K562 (cell line): ENCODE data around the gene FASTK. TPM values are rescaled to one million over a fixed set of nuclear protein-coding genes. Genes with fewer than 3 reads are reported as not detected.
A peak's percentile ranks its signal among the peaks of the same experiment; 100 is the strongest.

ENCODE experiments used
- ATAC-seq: fragments of 200-7000 bp; cut with Tn5 transposase; 3 replicates; pipeline ENCODE4 v1.9.1; 2020; ENCODE audit warnings: moderate library complexity
- BruUV-seq: library from RNA; stranded (reverse); fragments of 400-500 nt; replicated peaks from 2 replicates; lab custom pipeline; 2021; lab: Mats Ljungman, UMichigan
- CTCF ChIA-PET: fragments of 300-600 bp; formaldehyde crosslinking; extraction: SDS; loops from one replicate; lab custom pipeline; 2021; ENCODE audit warnings: low intra/inter-chr PET ratio; lab: Yijun Ruan, JAX
- POLR2A ChIA-PET: fragments of 300-600, 350-650 bp; sonication (Branson Sonifier 250); formaldehyde crosslinking; extraction: SDS; loops from one replicate; lab custom pipeline; 2021; ENCODE audit warnings: antibody characterized with exemption, inconsistent platforms; lab: Yijun Ruan, JAX
- DNase-seq, 4 experiments: peaks; one replicate each; pipeline versions ENCODE4 v3.0.0 to v3.0.0-alpha.2; 2011 to 2018; ENCODE audit warnings: low spot score in 3 of 4, mixed read lengths in 3 of 4; ENCODE audit errors: extremely low read depth in 1 of 4
- FAIRE-seq: peaks from 2 replicates; lab custom pipeline; 2011; peaks lifted over from hg19 to GRCh38; lab: Jason Lieb, UNC
- H2AFZ ChIP-seq: 2 replicates; pipeline ENCODE4 v1.6.0; 2011; ENCODE audit warnings: low read depth, low read length, control low read depth, inconsistent platforms
- H3K27ac ChIP-seq: fragments of 200-600 bp; 3 replicates; pipeline ENCODE4 v1.8.0; 2011; ENCODE audit warnings: low read depth, mild to moderate bottlenecking, control low read depth, inconsistent platforms, low read length, moderate library complexity, mixed read lengths; ENCODE audit errors: extremely low read depth
- H3K27me3 ChIP-seq, 2 experiments: fragments of 300-600 bp in 1 of 2; 2 replicates in 1 of 2; 3 replicates in 1 of 2; pipeline versions ENCODE4 v1.6.0 to v1.8.0; 2011; ENCODE audit warnings: inconsistent platforms in 2 of 2, low read length in 2 of 2, mild to moderate bottlenecking in 1 of 2, mixed read lengths in 1 of 2, moderate library complexity in 1 of 2; ENCODE audit not compliant: control insufficient read depth in 2 of 2, insufficient read depth in 2 of 2
- H3K36me3 ChIP-seq: fragments of 300-600 bp; 3 replicates; pipeline ENCODE4 v1.8.0; 2011; ENCODE audit warnings: mild to moderate bottlenecking, low read length, inconsistent platforms; ENCODE audit not compliant: control insufficient read depth, insufficient read depth
- H3K4me1 ChIP-seq, 2 experiments: fragments of 200-600 bp in 1 of 2; replicated peaks in 1 of 2; 2 replicates in 1 of 2; 3 replicates in 1 of 2; pipeline versions ENCODE4 v1.5.1 to v1.8.0; 2011; ENCODE audit warnings: inconsistent platforms in 2 of 2, low read length in 2 of 2, mild to moderate bottlenecking in 1 of 2, mixed read lengths in 1 of 2, moderate library complexity in 1 of 2; ENCODE audit not compliant: control insufficient read depth in 2 of 2, insufficient read depth in 2 of 2
- H3K4me2 ChIP-seq: 2 replicates; pipeline ENCODE4 v1.6.1; 2011; ENCODE audit warnings: low read length, control low read depth, inconsistent platforms, mixed read lengths; ENCODE audit not compliant: insufficient read depth
- H3K4me3 ChIP-seq: fragments of 200-600 bp; sonication (generic), shearing (Covaris generic); 2 replicates; pipeline ENCODE4 v1.5.1; 2016; ENCODE audit warnings: control low read depth, inconsistent platforms
- H3K79me2 ChIP-seq: fragments of 200-600 bp; 3 replicates; pipeline ENCODE4 v1.8.0; 2011; ENCODE audit warnings: low read length, inconsistent platforms; ENCODE audit not compliant: control insufficient read depth, insufficient read depth
- H3K9ac ChIP-seq, 2 experiments: 2 replicates each; pipeline versions ENCODE4 v1.6.0 to v1.6.1; 2011; ENCODE audit warnings: low read depth in 2 of 2, low read length in 2 of 2, control low read depth in 1 of 2, inconsistent platforms in 1 of 2, mild to moderate bottlenecking in 1 of 2, mixed read lengths in 1 of 2; ENCODE audit not compliant: insufficient read depth in 1 of 2
- H3K9me1 ChIP-seq: one replicate; pipeline ENCODE4 v1.6.0; 2011; ENCODE audit warnings: inconsistent platforms, mild to moderate bottlenecking, low read length, moderate library complexity; ENCODE audit not compliant: control insufficient read depth, insufficient read depth
- H3K9me3 ChIP-seq: replicated peaks from 2 replicates; pipeline ENCODE4 v1.5.1; 2011; ENCODE audit warnings: low read depth, low read length, inconsistent platforms; ENCODE audit not compliant: control insufficient read depth, insufficient read depth
- H4K20me1 ChIP-seq: replicated peaks from 2 replicates; pipeline ENCODE4 v1.6.1; 2011; ENCODE audit warnings: low read length, inconsistent platforms, mixed read lengths; ENCODE audit not compliant: control insufficient read depth, insufficient read depth
- ARNT ChIP-seq, 2 experiments: fragments of 450-650 bp; IDR thresholded peaks; 2 replicates each; pipeline ENCODE4 v1.6.1; 2016; ENCODE audit warnings: mild to moderate bottlenecking in 1 of 2
- WGBS: fragments of 100-300 bp; shearing (Covaris generic); methylation state at CpG from one replicate; pipeline ENCODE4 v1.1.6; 2016; ENCODE audit warnings: low coverage, mixed read lengths; ENCODE audit not compliant: insufficient coverage; ENCODE audit errors: missing lambda C conversion rate; 5-methylcytosine and 5-hydroxymethylcytosine counted together
- in situ Hi-C: fragments of 300-500 bp; cut with MboI; formaldehyde crosslinking; loops from 4 replicates; pipeline ENCODE4 v1.15.0; 2018; ENCODE audit warnings: inconsistent platforms, mixed read lengths
- intact Hi-C: fragments of 100-400 bp; cut with micrococcal nuclease; formaldehyde crosslinking; loops from 2 replicates; pipeline ENCODE4 v1.14.2; 2022
- polyA plus RNA-seq, 8 experiments: library from polyadenylated mRNA; depleted of rRNA in 4 of 8; stranded (reverse) in 5 of 8; unstranded in 3 of 8; fragments of >200 nt; fragmentation: Nextera tagmentation in 2 of 8; fragmentation: Illumina TruSeq in 1 of 8; extraction: Ambion mirVana in 2 of 8; extraction: Trizol in 1 of 8; gene quantifications; 2 replicates each; pipeline versions ENCODE4 v1.2.1 to v1.2.3, GENCODE V29; 2011 to 2014; ENCODE audit warnings: inconsistent platforms in 1 of 8, missing spikeins in 1 of 8
- total RNA-seq, 7 experiments: library from RNA; depleted of rRNA in 6 of 7; stranded (reverse); fragments of >200 nt in 6 of 7; fragmentation: Illumina TruSeq in 2 of 7; extraction: Trizol in 2 of 7; gene quantifications; 2 replicates each; pipeline versions ENCODE4 v1.2.1 to v1.2.3, GENCODE V29; 2011 to 2021; ENCODE audit warnings: low replicate concordance in 1 of 7

Gene FASTK
- total and polyA plus RNA-seq, 9 of the 15 experiments (the other 6 are each of a cell fraction or from before 2014, with no cell fraction given), result 0.51 to 150 (median 48.2) TPM

GRCh38 chr7:151089893-151090730 is 9.5 kb upstream of the FASTK start:
- ATAC-seq (no peak), DNase-seq (no peak), FAIRE-seq (no peak)
- H3K4me3 ChIP-seq, result no peak overlapping the region
- H3K27ac ChIP-seq, result no peak overlapping the region
- peaks cover 70% of the 10 kb centered on the region; the same call in 2 of the 3 replicates for H3K36me3 ChIP-seq
- ChIA-PET POLR2A (interaction anchor here (0.6 to 1.7 kb wide), 7 partner anchors 12 to 59 kb away, joined by 3 to 7 read pairs (median 3); no protein-coding TSS in a partner anchor), CTCF (no interaction called here)
- no peak overlapping the region for H2AFZ ChIP-seq
- no peaks in the 10 kb centered on the region for H3K9me3 ChIP-seq
- 92% methylated on average over 21 of the region's 22 CpGs for WGBS
- BruUV-seq, result no TSS peak
- peak overlapping the region in 1 of 2 experiments; percentile 98; a peak in 1 of 4 replicates for H3K9ac ChIP-seq
- peaks cover 88% of the 10 kb centered on the region for H3K79me2 ChIP-seq
- peaks cover 54% of the 10 kb centered on the region for H4K20me1 ChIP-seq
- in situ Hi-C loops, result no loop called here
- peaks cover 9% of the 10 kb centered on the region for H3K9me1 ChIP-seq
- no peaks in the 10 kb centered on the region for H3K27me3 ChIP-seq
- no peak for TF ChIP-seq ARNT (IDR thresholded peaks at IDR 0.05)
- no peak overlapping the region for H3K4me2 ChIP-seq
- intact Hi-C loops, result loop anchor here (2.0 to 10.0 kb wide), 3 partner anchors 19 to 775 kb away; no protein-coding TSS in a partner anchor
- peaks cover 30 to 58% of the 10 kb centered on the region in 2 experiments for H3K4me1 ChIP-seq
